ENCODE results near the gene MS4A8.

GRCh38 chr11:60731586-60731985 lies 32.2 kb downstream of the MS4A8 start:
- TF ChIP-seq CTCF (IDR thresholded peaks at IDR 0.05) = no peak
- no peak for TF ChIP-seq ZFX (IDR thresholded peaks at IDR 0.05; ENCODE audit: borderline replicate concordance)

Measured in 22Rv1 (cell line).